SH-SY5Y (cell line): ENCODE measurements around the gene M1AP.

ENCODE experiments used
- GATA2 ChIP-seq: IDR thresholded peaks from 2 replicates; pipeline ENCODE4 v1.6.1; 2011; ENCODE audit warnings: mild to moderate bottlenecking, low read depth, low read length
- GATA3 ChIP-seq: IDR thresholded peaks from 2 replicates; pipeline ENCODE4 v1.6.1; 2011; ENCODE audit warnings: low read depth, mild to moderate bottlenecking, low read length, moderate library complexity

DNA sequence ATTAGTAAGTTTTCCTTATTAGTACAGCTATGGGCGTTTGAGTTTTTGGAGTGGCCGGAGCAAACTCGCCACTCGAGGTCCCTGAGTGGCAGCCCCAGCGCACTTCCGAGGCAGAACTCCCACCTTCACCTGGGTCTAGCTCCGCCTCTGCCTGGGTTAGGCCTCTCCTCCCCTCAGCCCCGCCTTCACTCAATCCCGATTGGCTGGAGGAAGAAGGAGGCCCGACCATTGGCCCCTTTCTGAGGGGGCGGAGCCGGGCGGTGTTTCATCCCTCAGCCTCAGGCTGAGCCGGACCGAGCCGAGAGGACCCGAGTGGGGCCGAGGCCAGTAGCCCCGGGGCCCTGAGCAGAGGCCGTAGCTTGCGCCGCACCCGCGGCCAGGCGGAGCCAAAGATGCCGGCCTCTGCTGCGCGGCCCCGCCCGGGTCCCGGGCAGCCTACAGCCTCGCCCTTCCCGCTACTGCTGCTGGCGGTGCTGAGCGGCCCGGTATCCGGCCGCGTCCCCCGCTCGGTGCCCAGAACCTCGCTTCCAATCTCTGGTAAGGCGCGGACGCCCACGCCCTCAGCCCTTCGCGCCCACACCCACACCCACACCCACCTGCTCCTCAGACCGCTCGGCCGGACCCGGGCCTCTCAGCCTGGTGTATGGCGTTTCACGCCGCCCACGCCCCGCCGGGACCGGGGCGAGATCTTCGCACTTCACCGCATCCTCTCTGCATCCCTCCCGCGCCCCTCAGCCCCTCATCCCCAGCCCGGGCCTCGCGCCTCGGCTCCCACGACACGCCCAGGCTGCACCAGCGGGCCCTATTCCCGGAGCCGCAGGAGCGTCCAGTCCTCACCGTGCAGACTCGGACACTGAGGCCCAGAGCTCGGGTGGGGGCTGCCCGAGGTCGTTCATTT is 6.1 kb upstream of the M1AP start, which contains the start of gene SEMA4F:
- TF ChIP-seq GATA2 = no peak
- no peak for TF ChIP-seq GATA3
